ENCODE measurements around the gene SLC6A6. TPM values are rescaled to one million over a fixed set of nuclear protein-coding genes. Genes with fewer than 3 reads are reported as not detected.
A peak's percentile ranks its signal among the peaks of the same experiment; 100 is the strongest.

Gene SLC6A6
- total RNA-seq, 1 experiment from 2014 or later, result 72.6 TPM

DNA sequence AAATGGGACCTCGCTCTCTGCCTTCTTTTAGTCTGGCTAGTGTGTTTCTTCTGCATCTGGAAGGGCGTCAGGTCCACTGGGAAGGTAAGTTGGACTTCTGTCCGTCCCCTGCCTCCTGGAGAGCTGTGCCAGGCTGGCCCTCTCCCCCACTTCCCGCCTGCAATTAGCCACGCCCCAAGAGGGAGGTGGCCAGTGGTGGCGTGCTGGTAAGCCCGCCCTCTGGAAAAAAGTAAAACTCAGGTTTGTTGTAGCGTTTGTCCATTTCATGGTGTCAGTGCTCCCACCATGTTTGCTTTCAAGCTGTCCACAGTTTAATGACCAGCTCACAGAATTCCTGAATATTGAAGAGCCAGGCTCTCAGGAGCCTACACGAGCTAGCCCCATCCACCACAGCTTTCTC, 55.6 kb downstream of the SLC6A6 start:
- TF ChIP-seq CTCF (conservative IDR thresholded peaks at IDR 0.05), result no peak
- H2AK5ac ChIP-seq (ENCODE audit: insufficient read length, low read length), result no peak overlapping the region
- no peak overlapping the region for H2BK5ac ChIP-seq (ENCODE audit: insufficient read length, low read length)
- H3T11ph ChIP-seq (ENCODE audit: low read length), result no peak overlapping the region
- H2BK120ac ChIP-seq (ENCODE audit: low read depth, low read length, poor library complexity, severe bottlenecking), result no peak overlapping the region
- no peak overlapping the region for H2BK12ac ChIP-seq (ENCODE audit: insufficient read length, low read depth, low read length)
- DNase-seq, result peak; percentile 78
- H4K91ac ChIP-seq (ENCODE audit: insufficient read length, low read depth, low read length), result no peak overlapping the region
- Mint-ChIP-seq H3K4me1 (peaks cover 27 to 28% of the 10 kb centered on the region in 2 experiments), H3K4me3 (no peak overlapping the region), H3K27ac (peak overlapping the region; percentile 53 to 87 (median 77); a peak in 5 of 7 replicates), H3K36me3 (ENCODE audit: insufficient read depth in 1 of 3, low read depth in 3 of 3) (peaks cover 33 to 68% (median 42%) of the 10 kb centered on the region in 3 experiments; a peak in 6 of 7 replicates), H3K27me3 (ENCODE audit: low read depth) (no peaks in the 10 kb centered on the region), H3K9me3 (no peaks in the 10 kb centered on the region)
- no peak overlapping the region for H3K18ac ChIP-seq (ENCODE audit: insufficient read length, low read depth, low read length)
- H2AFZ ChIP-seq (ENCODE audit: low read length), result no peak overlapping the region
- no peak overlapping the region for H3K4me2 ChIP-seq (ENCODE audit: insufficient read depth, insufficient read length, low read length)
- H2BK15ac ChIP-seq (ENCODE audit: low read depth, low read length), result no peak overlapping the region
- no peaks in the 10 kb centered on the region for H3K79me1 ChIP-seq (ENCODE audit: insufficient read depth, low read depth, low read length, poor library complexity, severe bottlenecking)
- no peak overlapping the region for H4K8ac ChIP-seq (replicated peaks; ENCODE audit: insufficient read length, low read depth, low read length)
- WGBS (ENCODE audit: extremely low coverage, insufficient read length, low lambda C conversion rate), result no CpG with 5 or more reads among the region's 9 CpGs
- no peaks in the 10 kb centered on the region for H4K20me1 ChIP-seq (ENCODE audit: control insufficient read depth, insufficient read depth, insufficient read length)
- no peak overlapping the region for H2BK20ac ChIP-seq (ENCODE audit: low read depth, low read length, poor library complexity, severe bottlenecking)
- no peak overlapping the region for H3K14ac ChIP-seq (ENCODE audit: insufficient read depth, low read length)
- no peaks in the 10 kb centered on the region for H3K9me3 ChIP-seq (ENCODE audit: control insufficient read depth, low read depth, low read length)
- H3K27me3 ChIP-seq (ENCODE audit: insufficient read depth, low read length), result no peaks in the 10 kb centered on the region
- no peak overlapping the region for H3K9ac ChIP-seq (ENCODE audit: extremely low read depth, insufficient read length, low read length)
- H3K4me1 ChIP-seq (ENCODE audit: insufficient read depth, low read length), result peaks cover 3% of the 10 kb centered on the region; the same call in 1 of the 2 replicates
- no peak overlapping the region for H3K4ac ChIP-seq (ENCODE audit: low read depth, low read length)
- H3K23me2 ChIP-seq (ENCODE audit: insufficient read length, low read depth, low read length, poor library complexity, severe bottlenecking), result no peaks in the 10 kb centered on the region
- H3K56ac ChIP-seq (ENCODE audit: insufficient read length, low read depth, low read length), result no peak overlapping the region
- no peak overlapping the region for H4K5ac ChIP-seq (ENCODE audit: insufficient read length, low read depth, low read length)
- H3K23ac ChIP-seq (ENCODE audit: insufficient read length, low read depth, low read length), result no peak overlapping the region
- H3K27ac ChIP-seq (ENCODE audit: insufficient read length, low read depth, low read length), result no peak overlapping the region
- no peaks in the 10 kb centered on the region for H3K79me2 ChIP-seq (ENCODE audit: insufficient read depth, low read length)

Data from H9 (cell line).